HepG2 (cell line): Measurements from ENCODE around the gene TOB1. TPM values are rescaled to one million over a fixed set of nuclear protein-coding genes. Genes with fewer than 3 reads are reported as not detected.

ENCODE experiments used
- ATAC-seq: fragments of 200-7000 bp; cut with Tn5 transposase; 3 replicates; pipeline ENCODE4 v1.9.1; 2020; ENCODE audit warnings: mild to moderate bottlenecking, moderate library complexity
- BruUV-seq: library from RNA; stranded (reverse); fragments of 400-500 nt; replicated peaks from 2 replicates; lab custom pipeline; 2021; lab: Mats Ljungman, UMichigan
- CTCF ChIA-PET: fragments of 300-600 bp; formaldehyde crosslinking; extraction: SDS; loops from one replicate; lab custom pipeline; 2021; ENCODE audit warnings: low total read pairs, inconsistent platforms, low intra/inter-chr PET ratio; lab: Yijun Ruan, JAX
- POLR2A ChIA-PET: fragments of 350-600 bp; sonication (Branson Sonifier 250); formaldehyde crosslinking; loops from one replicate; lab custom pipeline; 2020; ENCODE audit warnings: antibody characterized with exemption, inconsistent platforms; lab: Yijun Ruan, JAX
- DNase-seq: peaks from one replicate; pipeline ENCODE4 v3.0.0-alpha.2; 2015; ENCODE audit warnings: low spot score
- FAIRE-seq: peaks from 3 replicates; lab custom pipeline; 2011; peaks lifted over from hg19 to GRCh38; lab: Jason Lieb, UNC
- H2AFZ ChIP-seq: one replicate; pipeline ENCODE4 v1.6.1; 2011; ENCODE audit warnings: low read length, inconsistent platforms
- H3K27ac ChIP-seq: fragments of 300-600 bp; 3 replicates; pipeline ENCODE4 v1.8.0; 2011; ENCODE audit warnings: mixed run types, mild to moderate bottlenecking, mixed read lengths, low read length, inconsistent platforms; ENCODE audit not compliant: insufficient read depth; ENCODE audit errors: extremely low read length
- H3K27me3 ChIP-seq, 2 experiments: fragments of 200-600 bp in 1 of 2; 2 replicates in 1 of 2; 3 replicates in 1 of 2; pipeline versions ENCODE4 v1.6.0 to v1.8.0; 2011; ENCODE audit warnings: low read length in 2 of 2, mild to moderate bottlenecking in 2 of 2, moderate library complexity in 2 of 2, inconsistent platforms in 1 of 2; ENCODE audit not compliant: insufficient read depth in 2 of 2, control insufficient read depth in 1 of 2
- H3K36me3 ChIP-seq, 2 experiments: fragments of 200-600 bp in 1 of 2; replicated peaks in 1 of 2; 2 replicates in 1 of 2; 3 replicates in 1 of 2; pipeline versions ENCODE4 v1.5.1 to v1.8.0; 2011; ENCODE audit warnings: low read length in 2 of 2, inconsistent platforms in 1 of 2; ENCODE audit not compliant: insufficient read depth in 2 of 2, control insufficient read depth in 1 of 2
- H3K4me1 ChIP-seq: 2 replicates; pipeline ENCODE4 v1.5.1; 2012; ENCODE audit warnings: low read length, inconsistent platforms; ENCODE audit not compliant: insufficient read depth
- H3K4me2 ChIP-seq: 2 replicates; pipeline ENCODE4 v1.6.0; 2011; ENCODE audit warnings: low read depth, low read length, inconsistent platforms
- H3K4me3 ChIP-seq, 3 experiments: fragments of 200-600 bp in 1 of 3; sonication (generic), shearing (Covaris generic) in 1 of 3; replicated peaks in 1 of 3; 2 replicates each; pipeline ENCODE4 v1.5.1; 2011 to 2016; ENCODE audit warnings: low read length in 3 of 3, inconsistent platforms in 2 of 3, low read depth in 2 of 3, mild to moderate bottlenecking in 2 of 3, control low read depth in 1 of 3, mixed read lengths in 1 of 3; ENCODE audit not compliant: insufficient read depth in 1 of 3
- H3K79me2 ChIP-seq: one replicate; pipeline ENCODE4 v1.6.1; 2011; ENCODE audit warnings: low read length, inconsistent platforms; ENCODE audit not compliant: insufficient read depth
- H3K9ac ChIP-seq: 2 replicates; pipeline ENCODE4 v1.6.0; 2011; ENCODE audit warnings: mild to moderate bottlenecking, low read depth, low read length, inconsistent platforms; ENCODE audit not compliant: insufficient read depth
- H3K9me3 ChIP-seq: 2 replicates; pipeline ENCODE4 v1.5.1; 2012; ENCODE audit warnings: mild to moderate bottlenecking, low read length
- H4K20me1 ChIP-seq: 2 replicates; pipeline ENCODE4 v1.6.0; 2011; ENCODE audit warnings: inconsistent platforms, mild to moderate bottlenecking, low read length, moderate library complexity; ENCODE audit not compliant: insufficient read depth
- ATAD3A ChIP-seq: sonication (generic); formaldehyde crosslinking; IDR thresholded peaks from 2 replicates; pipeline ENCODE4 v1.4.0; 2020; ENCODE audit warnings: missing genetic modification reagents
- CEBPB ChIP-seq: IDR thresholded peaks from 2 replicates; pipeline ENCODE4 v1.6.1; 2011; ENCODE audit warnings: low read depth, low read length, improper control_type of control experiment, borderline replicate concordance
- FOSL2 ChIP-seq: sonication (generic); formaldehyde crosslinking; IDR thresholded peaks from 2 replicates; pipeline ENCODE4 v1.4.0; 2020; ENCODE audit warnings: missing genetic modification reagents
- KMT2A ChIP-seq: sonication (generic); formaldehyde crosslinking; IDR thresholded peaks from 2 replicates; pipeline ENCODE4 v1.4.0; 2020; ENCODE audit warnings: missing genetic modification reagents
- MAFG ChIP-seq: sonication (generic); formaldehyde crosslinking; IDR thresholded peaks from 2 replicates; pipeline ENCODE4 v1.5.1; 2020; ENCODE audit warnings: mild to moderate bottlenecking, missing genetic modification reagents
- MAZ ChIP-seq, 2 experiments: sonication (generic) in 1 of 2; formaldehyde crosslinking in 1 of 2; IDR thresholded peaks; 2 replicates each; pipeline versions ENCODE4 v1.5.0 to v1.6.1; 2012 to 2020; ENCODE audit warnings: low read depth in 2 of 2, mild to moderate bottlenecking in 2 of 2, borderline replicate concordance in 1 of 2, improper control_type of control experiment in 1 of 2, low read length in 1 of 2, missing genetic modification reagents in 1 of 2, moderate library complexity in 1 of 2
- MBD4 ChIP-seq: IDR thresholded peaks from 2 replicates; pipeline ENCODE4 v1.6.1; 2012; ENCODE audit warnings: low read length, inconsistent platforms, borderline replicate concordance
- NFATC3 ChIP-seq: sonication (generic); formaldehyde crosslinking; IDR thresholded peaks from 2 replicates; pipeline ENCODE4 v1.5.1; 2020; ENCODE audit warnings: mild to moderate bottlenecking, missing genetic modification reagents
- NFE2 ChIP-seq: sonication (generic); formaldehyde crosslinking; IDR thresholded peaks from 2 replicates; pipeline ENCODE4 v1.4.0; 2020; ENCODE audit warnings: missing genetic modification reagents
- PAWR ChIP-seq: sonication (generic); formaldehyde crosslinking; IDR thresholded peaks from 2 replicates; pipeline ENCODE4 v1.4.0; 2020; ENCODE audit warnings: missing genetic modification reagents, mild to moderate bottlenecking, borderline replicate concordance
- RFX1 ChIP-seq: fragments of 450-650 bp; IDR thresholded peaks from 2 replicates; pipeline ENCODE4 v1.6.1; 2017
- SALL1 ChIP-seq: sonication (generic); formaldehyde crosslinking; IDR thresholded peaks from 2 replicates; pipeline ENCODE4 v1.8.0; 2022; ENCODE audit warnings: mild to moderate bottlenecking, missing genetic modification reagents
- ZFP36L1 ChIP-seq: sonication (generic); formaldehyde crosslinking; IDR thresholded peaks from 2 replicates; pipeline ENCODE4 v1.8.0; 2022; ENCODE audit warnings: mild to moderate bottlenecking, missing genetic modification reagents, moderate library complexity
- ZNF446 ChIP-seq: sonication (generic); formaldehyde crosslinking; IDR thresholded peaks from 2 replicates; pipeline ENCODE4 v1.5.0; 2020; ENCODE audit warnings: mild to moderate bottlenecking, missing genetic modification reagents
- ZNF496 ChIP-seq: sonication (generic); formaldehyde crosslinking; IDR thresholded peaks from 2 replicates; pipeline ENCODE4 v1.8.1; 2023; ENCODE audit warnings: mild to moderate bottlenecking, moderate library complexity, missing genetic modification reagents; ENCODE audit not compliant: insufficient replicate concordance
- ZNF562 ChIP-seq: sonication (generic); formaldehyde crosslinking; IDR thresholded peaks from 2 replicates; pipeline ENCODE4 v1.8.0; 2022; ENCODE audit warnings: missing genetic modification reagents, borderline replicate concordance
- ZNF589 ChIP-seq: sonication (generic); formaldehyde crosslinking; conservative IDR thresholded peaks from 2 replicates; pipeline ENCODE4 v1.8.0; 2022; ENCODE audit warnings: mild to moderate bottlenecking, moderate library complexity, missing genetic modification reagents
- ZNF772 ChIP-seq: sonication (generic); formaldehyde crosslinking; IDR thresholded peaks from 2 replicates; pipeline ENCODE4 v1.5.0; 2020; ENCODE audit warnings: mild to moderate bottlenecking, missing genetic modification reagents
- WGBS: methylation state at CpG from one replicate; pipeline ENCODE4 v1.1.6; 2017; ENCODE audit warnings: low lambda C conversion rate; 5-methylcytosine and 5-hydroxymethylcytosine counted together
- in situ Hi-C: cut with HindIII; loops from 2 replicates; pipeline ENCODE4 v1.10.0; 2017; ENCODE audit warnings: low pct_unique_long_range_greater_than_20kb; ENCODE audit not compliant: extremely low pct_ligation_motif_present
- intact Hi-C: fragments of 100-400 bp; cut with micrococcal nuclease; formaldehyde crosslinking; loops from one replicate; pipeline ENCODE4 v1.10.0; 2022; ENCODE audit not compliant: unreplicated experiment
- polyA plus RNA-seq, 8 experiments: library from polyadenylated mRNA; depleted of rRNA in 3 of 8; stranded (reverse) in 7 of 8; unstranded in 1 of 8; fragments of >200 nt; fragmentation: Illumina TruSeq in 4 of 8; extraction: Trizol in 4 of 8; gene quantifications; 2 replicates each; pipeline versions ENCODE4 v1.2.1 to v1.2.3, GENCODE V29; 2011 to 2016; ENCODE audit warnings: low read depth in 4 of 8, missing spikeins in 1 of 8, mixed read lengths in 1 of 8; ENCODE audit not compliant: insufficient read depth in 1 of 8
- total RNA-seq, 5 experiments: library from RNA; depleted of rRNA; stranded (reverse); fragments of >200 nt; fragmentation: Illumina TruSeq; extraction: Trizol; gene quantifications; 2 replicates each; pipeline ENCODE4 v1.2.3, GENCODE V29; 2016; ENCODE audit warnings: low read depth in 1 of 5
- TF ChIP-seq, protein P1 (sequence below): sonication (generic); formaldehyde crosslinking; IDR thresholded peaks from 2 replicates; pipeline ENCODE4 v1.4.0; 2020; ENCODE audit warnings: mild to moderate bottlenecking, missing genetic modification reagents
- TF ChIP-seq, protein P2 (sequence below): conservative IDR thresholded peaks from 2 replicates; pipeline ENCODE4 v1.6.1; 2018; ENCODE audit warnings: missing genetic modification reagents

The TOB1 gene
- total and polyA plus RNA-seq, 2 of the 13 experiments (the other 11 are each of a cell fraction or from before 2014, with no cell fraction given): 21.9 to 57.7 TPM

DNA sequence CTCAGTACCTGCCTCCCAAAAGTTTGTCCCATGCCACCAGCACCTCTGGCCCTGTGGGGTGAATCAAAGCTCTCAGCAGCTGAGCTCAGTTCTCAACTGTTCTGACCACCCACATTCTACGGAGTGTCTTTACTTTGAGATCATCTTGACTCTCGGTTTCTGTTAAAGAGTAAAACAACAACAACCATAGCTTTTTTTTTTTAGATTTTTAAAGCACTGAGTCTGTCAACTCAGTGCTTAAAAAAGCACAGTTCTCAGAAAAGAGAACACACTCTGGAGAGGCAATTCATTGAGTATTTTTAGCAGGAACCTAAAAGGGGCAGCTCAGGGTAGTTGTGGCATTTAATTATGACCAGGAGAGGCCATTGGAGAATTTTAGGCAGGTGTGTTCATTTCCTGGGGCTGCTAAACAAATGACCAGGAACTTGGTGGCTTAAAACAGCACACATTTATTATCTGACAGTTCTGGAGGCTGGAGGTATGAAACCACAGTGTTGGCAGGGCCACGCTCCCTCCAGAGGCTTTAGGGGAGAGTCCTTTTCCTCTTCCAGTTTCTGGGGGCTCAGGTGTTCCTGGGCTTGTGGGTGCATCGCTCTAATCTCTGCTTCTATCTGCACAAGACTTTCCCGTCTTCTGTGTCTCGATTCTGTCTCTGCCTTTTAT, 37.5 kb downstream of the TOB1 start:
- ATAC-seq: no peak
- Histone ChIP-seq H3K4me1 (peaks cover 13% of the 10 kb centered on the region), H3K79me2 (no peaks in the 10 kb centered on the region), H3K27me3 (peaks cover 11 to 59% of the 10 kb centered on the region in 2 experiments; a peak in 4 of 5 replicates), H3K36me3 (no peaks in the 10 kb centered on the region)
- POLR2A ChIA-PET: no interaction called here
- intact Hi-C loops: no loop called here
- TF ChIP-seq NFATC3 (CRISPR knock-in tag): no peak
- TF ChIP-seq ZNF562: no peak
- TF ChIP-seq PAWR (CRISPR knock-in tag): no peak
- no peak for TF ChIP-seq ATAD3A (CRISPR knock-in tag)
- TF ChIP-seq KMT2A (CRISPR knock-in tag): no peak
- TF ChIP-seq MAZ (IDR thresholded peaks at IDR 0.05; ENCODE audit: borderline replicate concordance, low read depth, low read length): no peak
- no peak for TF ChIP-seq MAZ (CRISPR knock-in tag; IDR thresholded peaks at IDR 0.05; ENCODE audit: low read depth)
- no peak for TF ChIP-seq ZNF496
- TF ChIP-seq, protein P1, sequence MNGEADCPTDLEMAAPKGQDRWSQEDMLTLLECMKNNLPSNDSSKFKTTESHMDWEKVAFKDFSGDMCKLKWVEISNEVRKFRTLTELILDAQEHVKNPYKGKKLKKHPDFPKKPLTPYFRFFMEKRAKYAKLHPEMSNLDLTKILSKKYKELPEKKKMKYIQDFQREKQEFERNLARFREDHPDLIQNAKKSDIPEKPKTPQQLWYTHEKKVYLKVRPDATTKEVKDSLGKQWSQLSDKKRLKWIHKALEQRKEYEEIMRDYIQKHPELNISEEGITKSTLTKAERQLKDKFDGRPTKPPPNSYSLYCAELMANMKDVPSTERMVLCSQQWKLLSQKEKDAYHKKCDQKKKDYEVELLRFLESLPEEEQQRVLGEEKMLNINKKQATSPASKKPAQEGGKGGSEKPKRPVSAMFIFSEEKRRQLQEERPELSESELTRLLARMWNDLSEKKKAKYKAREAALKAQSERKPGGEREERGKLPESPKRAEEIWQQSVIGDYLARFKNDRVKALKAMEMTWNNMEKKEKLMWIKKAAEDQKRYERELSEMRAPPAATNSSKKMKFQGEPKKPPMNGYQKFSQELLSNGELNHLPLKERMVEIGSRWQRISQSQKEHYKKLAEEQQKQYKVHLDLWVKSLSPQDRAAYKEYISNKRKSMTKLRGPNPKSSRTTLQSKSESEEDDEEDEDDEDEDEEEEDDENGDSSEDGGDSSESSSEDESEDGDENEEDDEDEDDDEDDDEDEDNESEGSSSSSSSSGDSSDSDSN (CRISPR knock-in tag): no peak
- TF ChIP-seq ZNF772 (CRISPR knock-in tag): no peak
- no peak for TF ChIP-seq ZFP36L1 (CRISPR knock-in tag)
- no peak for TF ChIP-seq FOSL2 (CRISPR knock-in tag)
- TF ChIP-seq ZNF446: no peak
- no peak for TF ChIP-seq ZNF589
- TF ChIP-seq RFX1: no peak
- TF ChIP-seq, protein P2, sequence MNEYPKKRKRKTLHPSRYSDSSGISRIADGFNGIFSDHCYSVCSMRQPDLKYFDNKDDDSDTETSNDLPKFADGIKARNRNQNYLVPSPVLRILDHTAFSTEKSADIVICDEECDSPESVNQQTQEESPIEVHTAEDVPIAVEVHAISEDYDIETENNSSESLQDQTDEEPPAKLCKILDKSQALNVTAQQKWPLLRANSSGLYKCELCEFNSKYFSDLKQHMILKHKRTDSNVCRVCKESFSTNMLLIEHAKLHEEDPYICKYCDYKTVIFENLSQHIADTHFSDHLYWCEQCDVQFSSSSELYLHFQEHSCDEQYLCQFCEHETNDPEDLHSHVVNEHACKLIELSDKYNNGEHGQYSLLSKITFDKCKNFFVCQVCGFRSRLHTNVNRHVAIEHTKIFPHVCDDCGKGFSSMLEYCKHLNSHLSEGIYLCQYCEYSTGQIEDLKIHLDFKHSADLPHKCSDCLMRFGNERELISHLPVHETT (CRISPR knock-in tag): no peak
- no peak for TF ChIP-seq CEBPB
- no peak for TF ChIP-seq NFE2 (CRISPR knock-in tag)
- TF ChIP-seq MAFG (CRISPR knock-in tag): no peak
- TF ChIP-seq MBD4: no peak
- no peak for TF ChIP-seq SALL1 (CRISPR knock-in tag)
- TF ChIP-seq, all 625 proteins: peak for 0
- DNase-seq (no peak), FAIRE-seq (no peak)
- Histone ChIP-seq H2AFZ (no peak overlapping the region), H3K4me3 (no peak overlapping the region), H3K27ac (no peak overlapping the region), H4K20me1 (no peaks in the 10 kb centered on the region), H3K4me2 (no peak overlapping the region), H3K9me3 (no peaks in the 10 kb centered on the region), H3K9ac (no peak overlapping the region)
- CTCF ChIA-PET: no interaction called here
- in situ Hi-C loops: no loop called here
- WGBS: 35% methylated on average over 6 of the region's 6 CpGs
- BruUV-seq: no TSS peak
